ENCODE results near the gene APC2. TPM values are rescaled to one million over a fixed set of nuclear protein-coding genes. Genes with fewer than 3 reads are reported as not detected.

The APC2 gene
- polyA plus RNA-seq, 1 experiment = 0.09 TPM

GRCh38 chr19:1453525-1454364 lies 3.8 kb downstream of the APC2 start:
- DNase-seq (ENCODE audit: low read depth, low spot score) = no peak
- POLR2A ChIA-PET = interaction anchor here (0.7 kb wide), 1 partner anchor 427 kb away, joined by 3 read pairs; the partner anchor contains the start of gene CNN2
- Histone ChIP-seq H3K27ac (ENCODE audit: low read depth, low read length) (no peak overlapping the region), H3K4me3 (ENCODE audit: low read depth, low read length) (no peak overlapping the region), H3K27me3 (ENCODE audit: control insufficient read depth, insufficient read depth, low read length) (peaks cover 73% of the 10 kb centered on the region), H3K9me3 (ENCODE audit: control insufficient read depth, insufficient read depth, low read length) (peaks cover 10% of the 10 kb centered on the region; the same call in 1 of the 2 replicates)
- no peak for TF ChIP-seq CTCF (IDR thresholded peaks at IDR 0.05; ENCODE audit: low read depth, low read length)
- CTCF ChIA-PET = no interaction called here

GRCh38 chr19:1455002-1455335 lies 5.0 kb downstream of the APC2 start:
- Histone ChIP-seq H3K27me3 (ENCODE audit: control insufficient read depth, insufficient read depth, low read length) (peaks cover 64% of the 10 kb centered on the region), H3K4me3 (ENCODE audit: low read depth, low read length) (no peak overlapping the region), H3K27ac (ENCODE audit: low read depth, low read length) (no peak overlapping the region), H3K9me3 (ENCODE audit: control insufficient read depth, insufficient read depth, low read length) (peaks cover 10% of the 10 kb centered on the region; the same call in 1 of the 2 replicates)
- CTCF ChIA-PET = no interaction called here
- TF ChIP-seq CTCF (IDR thresholded peaks at IDR 0.05; ENCODE audit: low read depth, low read length) = no peak
- no peak for DNase-seq (ENCODE audit: low read depth, low spot score)
- POLR2A ChIA-PET = interaction anchor here (0.6 to 0.7 kb wide), 2 partner anchors 34 to 153 kb away, joined by 3 to 6 read pairs; no protein-coding TSS in a partner anchor

- peaks cover 10% of the 10 kb centered on the region; the same call in 1 of the 2 replicates for H3K9me3 ChIP-seq (ENCODE audit: control insufficient read depth, insufficient read depth, low read length)
- POLR2A ChIA-PET = interaction anchor here (0.7 to 0.8 kb wide), 3 partner anchors 16 to 55 kb away, joined by 3 read pairs; no protein-coding TSS in a partner anchor
Measured at GRCh38 chr19:1455336-1456120, 5.6 kb downstream of the APC2 start.

GRCh38 chr19:1456121-1456900 lies 6.4 kb downstream of the APC2 start:
- Histone ChIP-seq H3K27me3 (ENCODE audit: control insufficient read depth, insufficient read depth, low read length) (peaks cover 51% of the 10 kb centered on the region), H3K27ac (ENCODE audit: low read depth, low read length) (no peak overlapping the region), H3K4me3 (ENCODE audit: low read depth, low read length) (no peak overlapping the region), H3K9me3 (ENCODE audit: control insufficient read depth, insufficient read depth, low read length) (peaks cover 10% of the 10 kb centered on the region; the same call in 1 of the 2 replicates)
- POLR2A ChIA-PET = interaction anchor here (0.7 to 0.8 kb wide), 2 partner anchors 15 to 55 kb away, joined by 3 read pairs; no protein-coding TSS in a partner anchor
- TF ChIP-seq CTCF (IDR thresholded peaks at IDR 0.05; ENCODE audit: low read depth, low read length) = no peak
- CTCF ChIA-PET = no interaction called here
- DNase-seq (ENCODE audit: low read depth, low spot score) = no peak

More at GRCh38 chr19:1455336-1456120, 5.6 kb downstream of the APC2 start:
- peaks cover 59% of the 10 kb centered on the region for H3K27me3 ChIP-seq (ENCODE audit: control insufficient read depth, insufficient read depth, low read length)
- no peak overlapping the region for H3K27ac ChIP-seq (ENCODE audit: low read depth, low read length)
- CTCF ChIA-PET = no interaction called here
- H3K4me3 ChIP-seq (ENCODE audit: low read depth, low read length) = no peak overlapping the region
- TF ChIP-seq CTCF (IDR thresholded peaks at IDR 0.05; ENCODE audit: low read depth, low read length) = no peak
- DNase-seq (ENCODE audit: low read depth, low spot score) = no peak

All from AG04450 (cell line).